Measurements from ENCODE around the gene CTDSPL. TPM values are rescaled to one million over a fixed set of nuclear protein-coding genes. Genes with fewer than 3 reads are reported as not detected.

CTDSPL gene
- total RNA-seq, 1 experiment from 2014 or later: 14.0 TPM

- Histone ChIP-seq H3K4me1 (ENCODE audit: insufficient read depth, low read length, poor library complexity, severe bottlenecking) (peaks cover 5% of the 10 kb centered on the region), H3K27ac (ENCODE audit: low read depth, low read length, poor library complexity, severe bottlenecking) (peak overlapping the region; percentile 54), H3K4me3 (ENCODE audit: low read depth, low read length, poor library complexity, severe bottlenecking) (peak overlapping the region; percentile 57), H3K27me3 (replicated peaks; ENCODE audit: insufficient read depth, low read depth, low read length, poor library complexity) (no peaks in the 10 kb centered on the region), H3K36me3 (ENCODE audit: insufficient read depth, low read length, poor library complexity, severe bottlenecking) (no peaks in the 10 kb centered on the region), H3K9me3 (ENCODE audit: low read depth, low read length, poor library complexity, severe bottlenecking) (no peaks in the 10 kb centered on the region)
- POLR2A ChIA-PET (ENCODE audit: low non-redundant PET): no interaction called here
- no TSS peak for BruUV-seq (replicated peaks)
- TF ChIP-seq CTCF (conservative IDR thresholded peaks at IDR 0.05; ENCODE audit: low read depth, low read length) (no peak), EZH2 (IDR thresholded peaks at IDR 0.05; ENCODE audit: borderline replicate concordance, low read depth, low read length, poor library complexity, severe bottlenecking) (no peak)
- DNase-seq (ENCODE audit: low spot score): no peak
- intact Hi-C loops (cut with micrococcal nuclease; ENCODE audit: unreplicated experiment): no loop called here
- CTCF ChIA-PET: interaction anchor here (0.9 kb wide), 1 partner anchor 27 kb away, joined by 3 read pairs; no protein-coding TSS in a partner anchor
These were observed 132.9 kb downstream of the CTDSPL start for GRCh38 chr3:37994639-37994972.

- intact Hi-C loops (cut with micrococcal nuclease; ENCODE audit: unreplicated experiment): no loop called here
- TF ChIP-seq CTCF (conservative IDR thresholded peaks at IDR 0.05; ENCODE audit: low read depth, low read length) (no peak), EZH2 (IDR thresholded peaks at IDR 0.05; ENCODE audit: borderline replicate concordance, low read depth, low read length, poor library complexity, severe bottlenecking) (no peak)
- no TSS peak for BruUV-seq (replicated peaks)
- peaks cover 5% of the 10 kb centered on the region for H3K4me1 ChIP-seq (ENCODE audit: insufficient read depth, low read length, poor library complexity, severe bottlenecking)
- ChIA-PET CTCF (interaction anchor here (0.6 to 1.1 kb wide), 4 partner anchors 16 to 336 kb away, joined by 3 to 8 read pairs (median 5); no protein-coding TSS in a partner anchor), POLR2A (ENCODE audit: low non-redundant PET) (no interaction called here)
- H3K27ac ChIP-seq (ENCODE audit: low read depth, low read length, poor library complexity, severe bottlenecking): no peak overlapping the region
- H3K9me3 ChIP-seq (ENCODE audit: low read depth, low read length, poor library complexity, severe bottlenecking): no peaks in the 10 kb centered on the region
- H3K4me3 ChIP-seq (ENCODE audit: low read depth, low read length, poor library complexity, severe bottlenecking): no peak overlapping the region
- DNase-seq (ENCODE audit: low spot score): no peak
- H3K36me3 ChIP-seq (ENCODE audit: insufficient read depth, low read length, poor library complexity, severe bottlenecking): no peaks in the 10 kb centered on the region
- no peaks in the 10 kb centered on the region for H3K27me3 ChIP-seq (replicated peaks; ENCODE audit: insufficient read depth, low read depth, low read length, poor library complexity)
These were observed 134.3 kb downstream of the CTDSPL start for GRCh38 chr3:37995652-37996641.

- H3K27me3 ChIP-seq (replicated peaks; ENCODE audit: insufficient read depth, low read depth, low read length, poor library complexity): no peaks in the 10 kb centered on the region
- H3K4me1 ChIP-seq (ENCODE audit: insufficient read depth, low read length, poor library complexity, severe bottlenecking): peaks cover 5% of the 10 kb centered on the region
- no peaks in the 10 kb centered on the region for H3K9me3 ChIP-seq (ENCODE audit: low read depth, low read length, poor library complexity, severe bottlenecking)
- DNase-seq (ENCODE audit: low spot score): peak; percentile 73
- H3K4me3 ChIP-seq (ENCODE audit: low read depth, low read length, poor library complexity, severe bottlenecking): no peak overlapping the region
- ChIA-PET POLR2A (ENCODE audit: low non-redundant PET) (no interaction called here), CTCF (interaction anchor here (0.6 to 1.1 kb wide), 5 partner anchors 15 to 335 kb away, joined by 3 to 8 read pairs (median 5); no protein-coding TSS in a partner anchor)
- intact Hi-C loops (cut with micrococcal nuclease; ENCODE audit: unreplicated experiment): no loop called here
- H3K36me3 ChIP-seq (ENCODE audit: insufficient read depth, low read length, poor library complexity, severe bottlenecking): no peaks in the 10 kb centered on the region
- BruUV-seq (replicated peaks): no TSS peak
- H3K27ac ChIP-seq (ENCODE audit: low read depth, low read length, poor library complexity, severe bottlenecking): no peak overlapping the region
- TF ChIP-seq EZH2 (IDR thresholded peaks at IDR 0.05; ENCODE audit: borderline replicate concordance, low read depth, low read length, poor library complexity, severe bottlenecking): no peak
- peak; percentile 70 for TF ChIP-seq CTCF (conservative IDR thresholded peaks at IDR 0.05; ENCODE audit: low read depth, low read length)
These were observed 135.2 kb downstream of the CTDSPL start for GRCh38 chr3:37996785-37997301.

Data from A673 (cell line).